Esophagus squamous epithelium (tissue), 5 donors: ENCODE results near the gene BARX2. TPM values are rescaled to one million over a fixed set of nuclear protein-coding genes. Genes with fewer than 3 reads are reported as not detected.

ENCODE experiments used
- DNase-seq: peaks from one replicate; lab custom pipeline; 2025; lab: John Stamatoyannopoulos, UW
- H3K27ac ChIP-seq, 4 donors: fragments of 200-600 bp; sonication (generic); one replicate each; pipeline ENCODE4 v1.5.1; 2016 to 2019; ENCODE audit warnings: mild to moderate bottlenecking in 1 of 4
- H3K27me3 ChIP-seq, 4 donors: fragments of 200-600 bp; sonication (generic); 1 replicate in 3 of 4; 2 replicates in 1 of 4; pipeline versions ENCODE4 v1.5.1 to v1.6.0; 2017 to 2021; ENCODE audit warnings: antibody characterized with exemption in 1 of 4
- H3K36me3 ChIP-seq, 3 donors: fragments of 200-600 bp; sonication (generic); one replicate each; pipeline ENCODE4 v1.5.1; 2016 to 2019
- H3K4me1 ChIP-seq, 3 donors: fragments of 200-600 bp; sonication (generic); one replicate each; pipeline ENCODE4 v1.5.1; 2017 to 2019
- H3K4me3 ChIP-seq, 4 donors: fragments of 200-600 bp; sonication (generic); 1 replicate in 3 of 4; 2 replicates in 1 of 4; pipeline ENCODE4 v1.5.1; 2016 to 2019; ENCODE audit warnings: mild to moderate bottlenecking in 2 of 4, moderate library complexity in 1 of 4
- H3K9me3 ChIP-seq, 3 donors: fragments of 200-600 bp; sonication (generic); one replicate each; pipeline ENCODE4 v1.5.1; 2016 to 2019
- POLR2A ChIP-seq, 4 donors: fragments of 450-650 bp; IDR thresholded peaks; one replicate each; pipeline ENCODE4 v1.6.1; 2017; ENCODE audit warnings: antibody characterized with exemption in 4 of 4, mild to moderate bottlenecking in 4 of 4, moderate library complexity in 3 of 4
- WGBS, 2 donors: methylation state at CpG; one replicate each; pipeline ENCODE4 v1.1.5; 2018; 5-methylcytosine and 5-hydroxymethylcytosine counted together
- intact Hi-C: fragments of 100-400 bp; cut with DNase I; formaldehyde crosslinking; loops from one replicate; pipeline ENCODE4 v1.15.0; 2022
- total RNA-seq, 4 donors: library from RNA; depleted of rRNA; stranded (reverse); fragments of >200 nt; gene quantifications; one replicate each; pipeline ENCODE4 v1.1.0, GENCODE V29; 2016
- TF ChIP-seq, protein P1 (sequence below), 6 experiments: fragments of 450-650 bp in 4 of 6; fragments of 200-600 bp in 2 of 6; sonication (generic) in 2 of 6; IDR thresholded peaks; one replicate each; pipeline ENCODE4 v1.5.1; 2016 to 2019; ENCODE audit warnings: antibody characterized with exemption in 6 of 6, mild to moderate bottlenecking in 4 of 6, moderate library complexity in 4 of 6
- donor health status: DM: yes; HTN: yes; CAD: no.

The BARX2 gene
- total RNA-seq, 4 donors from 2014 or later = 45.2 to 102 (median 57.6) TPM

DNA sequence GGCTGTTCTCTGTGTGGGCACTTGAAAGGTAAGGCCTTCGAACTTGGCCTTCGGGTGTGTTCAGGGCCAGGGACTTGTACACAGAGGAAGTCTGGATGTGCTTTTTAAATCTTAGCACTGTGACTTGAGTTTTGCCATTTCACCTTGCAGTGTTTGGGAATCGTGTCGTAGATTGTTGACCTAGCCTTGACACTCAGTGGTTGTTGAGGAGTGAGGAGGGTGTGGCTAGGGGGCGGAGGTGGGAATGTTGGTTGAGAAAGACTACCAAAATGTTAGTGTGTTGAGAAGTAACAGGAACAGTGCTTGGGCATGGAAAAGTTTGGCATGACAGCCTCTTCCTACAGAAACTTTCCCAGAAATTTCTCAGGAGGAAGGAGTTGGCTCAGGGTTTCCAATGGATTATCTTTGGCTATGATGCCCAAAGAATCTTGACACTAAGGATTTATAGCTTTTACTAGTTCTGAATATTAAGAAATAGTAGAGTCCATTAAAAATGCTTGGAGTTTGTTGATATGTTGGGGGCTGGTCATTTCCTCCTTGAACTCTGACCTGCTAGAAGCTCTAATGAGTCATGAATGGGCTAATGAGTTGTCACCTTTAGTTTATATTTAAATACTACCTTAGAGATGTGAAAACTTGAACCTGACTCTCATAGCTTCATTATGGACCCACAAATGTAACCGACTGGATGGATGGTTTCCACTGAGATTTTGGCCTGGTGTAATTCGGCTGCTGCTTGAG, 40.6 kb downstream of the BARX2 start:
- H3K4me3 ChIP-seq = no peak overlapping the region
- intact Hi-C loops = no loop called here
- no peak for DNase-seq
- H3K4me1 ChIP-seq = peaks cover 0 to 33% (median 0%) of the 10 kb centered on the region in 3 donors
- no peaks in the 10 kb centered on the region for H3K9me3 ChIP-seq
- TF ChIP-seq, protein P1, sequence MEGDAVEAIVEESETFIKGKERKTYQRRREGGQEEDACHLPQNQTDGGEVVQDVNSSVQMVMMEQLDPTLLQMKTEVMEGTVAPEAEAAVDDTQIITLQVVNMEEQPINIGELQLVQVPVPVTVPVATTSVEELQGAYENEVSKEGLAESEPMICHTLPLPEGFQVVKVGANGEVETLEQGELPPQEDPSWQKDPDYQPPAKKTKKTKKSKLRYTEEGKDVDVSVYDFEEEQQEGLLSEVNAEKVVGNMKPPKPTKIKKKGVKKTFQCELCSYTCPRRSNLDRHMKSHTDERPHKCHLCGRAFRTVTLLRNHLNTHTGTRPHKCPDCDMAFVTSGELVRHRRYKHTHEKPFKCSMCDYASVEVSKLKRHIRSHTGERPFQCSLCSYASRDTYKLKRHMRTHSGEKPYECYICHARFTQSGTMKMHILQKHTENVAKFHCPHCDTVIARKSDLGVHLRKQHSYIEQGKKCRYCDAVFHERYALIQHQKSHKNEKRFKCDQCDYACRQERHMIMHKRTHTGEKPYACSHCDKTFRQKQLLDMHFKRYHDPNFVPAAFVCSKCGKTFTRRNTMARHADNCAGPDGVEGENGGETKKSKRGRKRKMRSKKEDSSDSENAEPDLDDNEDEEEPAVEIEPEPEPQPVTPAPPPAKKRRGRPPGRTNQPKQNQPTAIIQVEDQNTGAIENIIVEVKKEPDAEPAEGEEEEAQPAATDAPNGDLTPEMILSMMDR (IDR thresholded peaks at IDR 0.05) = no peak
- no peak for TF ChIP-seq POLR2A (IDR thresholded peaks at IDR 0.05)
- H3K36me3 ChIP-seq = peaks cover 0 to 4% (median 0%) of the 10 kb centered on the region in 3 donors
- no peaks in the 10 kb centered on the region for H3K27me3 ChIP-seq
- H3K27ac ChIP-seq = peak overlapping the region in 1 of 4 donors; percentile 29
- 84 to 89% methylated on average over 7 of the region's 7 CpGs for WGBS, 2 donors

DNA sequence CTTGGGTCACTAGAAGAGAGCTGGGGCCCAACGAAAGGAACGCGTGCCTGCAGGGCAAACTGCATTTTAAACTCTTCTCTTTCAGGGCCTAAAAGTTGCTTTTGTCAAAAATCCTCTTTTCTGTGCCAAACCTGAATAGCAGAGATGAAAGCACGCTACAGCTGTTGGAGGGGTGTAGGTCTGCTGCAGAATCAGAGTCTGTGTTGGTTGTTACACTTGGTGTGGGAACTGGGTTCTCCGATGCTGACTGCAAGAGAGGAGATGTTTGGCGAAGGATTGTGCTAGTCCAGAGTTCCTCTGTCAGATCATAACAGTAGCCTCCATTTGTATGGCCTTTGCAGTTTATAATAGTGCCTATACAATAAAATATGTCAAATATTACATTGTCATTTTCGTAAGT, 41.8 kb downstream of the BARX2 start:
- H3K9me3 ChIP-seq = no peaks in the 10 kb centered on the region
- WGBS, 2 donors = 86 to 90% methylated on average over 7 of the region's 7 CpGs
- DNase-seq = no peak
- TF ChIP-seq POLR2A (IDR thresholded peaks at IDR 0.05) = no peak
- TF ChIP-seq, protein P1 (IDR thresholded peaks at IDR 0.05) = no peak
- peaks cover 0 to 33% (median 0%) of the 10 kb centered on the region in 3 donors for H3K4me1 ChIP-seq
- no peaks in the 10 kb centered on the region for H3K27me3 ChIP-seq
- intact Hi-C loops = no loop called here
- peaks cover 0 to 12% (median 0%) of the 10 kb centered on the region in 3 donors for H3K36me3 ChIP-seq
- no peak overlapping the region for H3K27ac ChIP-seq
- H3K4me3 ChIP-seq = no peak overlapping the region

DNA sequence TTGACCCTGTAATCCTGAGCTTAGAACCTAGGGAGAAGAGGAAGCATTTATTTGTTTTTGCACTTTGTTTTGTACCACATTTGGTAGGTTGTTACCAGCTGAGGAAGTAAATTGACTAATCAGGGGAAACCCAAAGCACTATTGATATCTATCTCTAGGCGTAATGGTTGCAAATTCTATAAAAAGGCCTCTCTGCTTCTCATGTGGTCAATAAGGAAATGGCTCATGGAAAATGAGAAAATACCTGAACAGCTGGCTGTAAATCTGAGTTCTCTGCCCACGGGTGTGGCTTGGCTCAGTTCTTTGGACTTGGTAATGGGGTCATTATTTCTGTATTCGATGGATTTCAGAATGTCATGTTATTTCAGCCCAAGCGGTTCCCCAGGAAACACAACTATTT, 42.4 kb downstream of the BARX2 start:
- 38 to 56% methylated on average over 4 of the region's 4 CpGs for WGBS, 2 donors
- Histone ChIP-seq H3K4me3 (no peak overlapping the region), H3K27me3 (no peaks in the 10 kb centered on the region), H3K36me3 (peaks cover 0 to 18% (median 0%) of the 10 kb centered on the region in 3 donors), H3K4me1 (peaks cover 0 to 33% (median 0%) of the 10 kb centered on the region in 3 donors), H3K27ac (peak overlapping the region in 1 of 4 donors; percentile 2), H3K9me3 (no peaks in the 10 kb centered on the region)
- intact Hi-C loops = no loop called here
- no peak for DNase-seq
- TF ChIP-seq POLR2A (IDR thresholded peaks at IDR 0.05) = no peak
- TF ChIP-seq, protein P1 (IDR thresholded peaks at IDR 0.05) = no peak

DNA sequence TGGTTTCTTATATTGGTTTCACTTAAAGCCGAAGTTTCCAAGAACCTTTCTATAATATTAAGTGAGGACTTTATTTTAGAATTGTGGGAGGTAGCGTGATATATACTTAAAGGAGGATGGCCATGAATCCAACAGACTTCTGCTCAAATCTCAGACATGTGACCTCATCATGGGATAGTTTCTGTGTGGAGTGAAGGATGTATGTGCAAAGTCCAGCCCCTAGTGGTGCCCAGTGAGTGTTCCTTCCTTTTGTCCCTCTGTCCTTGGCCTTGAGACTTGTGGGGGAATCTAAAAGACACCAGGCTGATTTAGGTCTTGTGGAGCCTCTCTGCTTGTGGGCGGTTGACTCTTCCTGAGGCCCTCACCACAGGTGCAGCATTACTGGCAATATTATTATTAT, 43.7 kb downstream of the BARX2 start:
- H3K36me3 ChIP-seq = peaks cover 0 to 25% (median 0%) of the 10 kb centered on the region in 3 donors
- no peaks in the 10 kb centered on the region for H3K27me3 ChIP-seq
- intact Hi-C loops = no loop called here
- no peak overlapping the region for H3K4me3 ChIP-seq
- H3K9me3 ChIP-seq = no peaks in the 10 kb centered on the region
- no peak for TF ChIP-seq POLR2A (IDR thresholded peaks at IDR 0.05)
- TF ChIP-seq, protein P1 (IDR thresholded peaks at IDR 0.05) = no peak
- H3K4me1 ChIP-seq = peaks cover 0 to 33% (median 0%) of the 10 kb centered on the region in 3 donors
- 94 to 98% methylated on average over 3 of the region's 3 CpGs for WGBS, 2 donors
- DNase-seq = no peak
- no peak overlapping the region for H3K27ac ChIP-seq

DNA sequence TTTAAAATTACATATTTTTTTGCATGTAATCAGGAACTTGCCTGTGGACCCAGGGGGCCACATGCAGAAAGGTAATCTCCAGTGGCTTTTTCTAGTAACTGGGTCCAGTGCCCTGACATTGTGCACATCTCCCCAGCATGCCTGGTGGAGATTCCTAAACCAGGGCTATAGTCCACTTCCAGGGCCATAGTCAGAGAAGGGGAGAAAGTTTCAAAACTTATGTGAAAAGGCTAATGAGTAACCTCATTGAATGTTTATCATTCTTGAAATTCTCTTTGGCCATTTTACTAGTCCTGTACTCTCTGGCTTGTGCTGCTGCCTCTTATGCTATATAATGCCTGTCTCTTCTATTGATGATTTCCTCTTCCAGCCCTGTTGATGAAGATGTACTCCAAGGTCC, 47.8 kb downstream of the BARX2 start:
- no peaks in the 10 kb centered on the region for H3K9me3 ChIP-seq
- TF ChIP-seq, protein P1 (IDR thresholded peaks at IDR 0.05) = no peak
- no peak for TF ChIP-seq POLR2A (IDR thresholded peaks at IDR 0.05)
- intact Hi-C loops = no loop called here
- H3K4me1 ChIP-seq = peaks cover 0 to 43% (median 4%) of the 10 kb centered on the region in 3 donors
- no peak for DNase-seq
- no peak overlapping the region for H3K27ac ChIP-seq
- H3K36me3 ChIP-seq = peaks cover 0 to 28% (median 0%) of the 10 kb centered on the region in 3 donors
- H3K4me3 ChIP-seq = no peak overlapping the region
- no peaks in the 10 kb centered on the region for H3K27me3 ChIP-seq
